Urinary bladder (tissue), 4 donors: ENCODE measurements around the gene RNF32. TPM values are rescaled to one million over a fixed set of nuclear protein-coding genes. Genes with fewer than 3 reads are reported as not detected.
"Not testable (repeated sequence)": the region's sequence is repeated elsewhere in the genome, so short reads cannot be mapped to it uniquely, and the experiment has no call there.

ENCODE experiments used
- DNase-seq: peaks from one replicate; pipeline ENCODE4 v3.0.0-alpha.2; 2015; ENCODE audit errors: extremely low spot score
- H3K27ac ChIP-seq: one replicate; pipeline ENCODE4 v1.5.1; 2013; ENCODE audit warnings: low read depth, mild to moderate bottlenecking, moderate library complexity
- H3K36me3 ChIP-seq: one replicate; pipeline ENCODE4 v1.6.1; 2013; ENCODE audit warnings: mild to moderate bottlenecking, moderate library complexity; ENCODE audit not compliant: insufficient read depth
- H3K4me1 ChIP-seq: one replicate; pipeline ENCODE4 v1.6.1; 2013; ENCODE audit warnings: mild to moderate bottlenecking, moderate library complexity; ENCODE audit not compliant: insufficient read depth
- H3K4me3 ChIP-seq: one replicate; pipeline ENCODE4 v1.5.1; 2013; ENCODE audit warnings: low read depth, low read length
- WGBS: extraction: QIAGEN DNeasy Blood & Tissue Kit; methylation state at CpG from one replicate; pipeline ENCODE4 v1.1.7; 2013; 5-methylcytosine and 5-hydroxymethylcytosine counted together
- polyA plus RNA-seq: library from polyadenylated mRNA; stranded (reverse); fragments of 200-250 nt; gene quantifications from one replicate; pipeline ENCODE4 v1.2.3, GENCODE V29; 2013
- total RNA-seq: library from RNA; depleted of rRNA; stranded (reverse); fragments of >200 nt; gene quantifications from one replicate; pipeline ENCODE4 v1.2.3, GENCODE V29; 2014
- donor health status: healthy with polysubstance abuse.
- donor health status: healthy.

Gene RNF32
- total and polyA plus RNA-seq, 2 donors, result 0.32 to 1.0 TPM

DNA sequence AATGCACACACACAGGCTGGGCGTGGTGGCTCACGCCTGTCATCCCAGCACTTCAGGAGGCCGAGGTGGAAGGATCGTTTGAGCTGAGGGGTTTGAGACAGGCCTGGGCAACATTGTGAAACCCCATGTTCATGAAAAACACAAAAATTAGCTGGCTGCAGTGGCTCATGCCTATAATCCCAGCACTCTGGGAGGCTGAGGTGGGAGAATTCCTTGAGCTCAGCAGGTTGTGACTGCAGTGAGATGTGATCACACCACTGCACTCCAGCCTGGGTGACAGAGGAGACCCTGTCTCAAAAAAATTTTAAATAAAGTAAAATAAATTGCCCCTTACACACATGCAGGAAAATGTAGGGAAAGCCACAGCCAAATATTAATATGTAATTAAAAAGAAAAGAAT is 44.1 kb downstream of the RNF32 start:
- H3K4me1 ChIP-seq, result no peaks in the 10 kb centered on the region
- 84% methylated on average over 4 of the region's 4 CpGs for WGBS
- H3K36me3 ChIP-seq, result no peaks in the 10 kb centered on the region
- H3K4me3 ChIP-seq, result no peak overlapping the region
- H3K27ac ChIP-seq, result no peak overlapping the region
- DNase-seq, result no peak

GRCh38 chr7:156691764-156692163 is 51.2 kb downstream of the RNF32 start:
- no peak for DNase-seq
- Histone ChIP-seq H3K4me1 (no peaks in the 10 kb centered on the region), H3K4me3 (no peak overlapping the region), H3K27ac (no peak overlapping the region), H3K36me3 (no peaks in the 10 kb centered on the region)
- WGBS, result 85% methylated on average over 5 of the region's 5 CpGs

GRCh38 chr7:156692849-156693248 is 52.3 kb downstream of the RNF32 start:
- no peak for DNase-seq
- Histone ChIP-seq H3K36me3 (no peaks in the 10 kb centered on the region), H3K27ac (no peak overlapping the region), H3K4me3 (no peak overlapping the region), H3K4me1 (no peaks in the 10 kb centered on the region)
- WGBS, result 92% methylated on average over 1 of the region's 1 CpG

DNA sequence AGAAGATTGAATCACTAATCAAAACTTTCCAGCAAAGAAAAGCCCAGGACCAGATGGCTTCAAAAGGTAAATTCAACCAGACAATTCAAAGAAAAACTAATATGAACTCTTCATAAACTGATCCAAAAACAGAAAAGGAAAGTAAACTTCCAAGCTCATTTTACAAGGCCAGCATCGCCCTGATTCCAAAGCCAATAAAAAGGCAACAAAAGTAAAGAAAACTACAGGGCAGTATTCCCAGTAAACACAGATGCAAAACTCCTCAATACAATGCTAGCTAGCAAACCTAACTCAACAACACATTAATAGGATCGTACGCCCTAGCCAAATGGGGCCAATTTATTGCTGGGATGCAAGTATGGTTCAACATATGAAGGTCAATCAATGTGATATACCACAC is 53.1 kb downstream of the RNF32 start:
- H3K36me3 ChIP-seq, result no peaks in the 10 kb centered on the region
- H3K4me1 ChIP-seq, result no peaks in the 10 kb centered on the region
- no peak overlapping the region for H3K27ac ChIP-seq
- H3K4me3 ChIP-seq, result no peak overlapping the region
- WGBS, result 65% methylated on average over 3 of the region's 3 CpGs
- DNase-seq, result no peak

GRCh38 chr7:156697283-156697682 is 56.7 kb downstream of the RNF32 start:
- not testable (repeated sequence) for H3K4me3 ChIP-seq, H3K36me3 ChIP-seq, DNase-seq, H3K4me1 ChIP-seq, H3K27ac ChIP-seq
- WGBS, result 96% methylated on average over 9 of the region's 9 CpGs

- not testable (repeated sequence) for DNase-seq, H3K4me3 ChIP-seq, H3K36me3 ChIP-seq, H3K4me1 ChIP-seq, H3K27ac ChIP-seq
- 99% methylated on average over 4 of the region's 4 CpGs for WGBS
Observed at GRCh38 chr7:156698512-156698911, 57.9 kb downstream of the RNF32 start.

- H3K4me3 ChIP-seq, H3K27ac ChIP-seq, H3K36me3 ChIP-seq, DNase-seq, H3K4me1 ChIP-seq: not testable (repeated sequence)
- WGBS, result 94% methylated on average over 1 of the region's 1 CpG
Observed at GRCh38 chr7:156701787-156702186, 61.2 kb downstream of the RNF32 start.

- Histone ChIP-seq H3K27ac (no peak overlapping the region), H3K4me1 (no peaks in the 10 kb centered on the region), H3K4me3 (no peak overlapping the region), H3K36me3 (no peaks in the 10 kb centered on the region)
- DNase-seq, result no peak
Observed at GRCh38 chr7:156702399-156702798, 61.8 kb downstream of the RNF32 start.

DNA sequence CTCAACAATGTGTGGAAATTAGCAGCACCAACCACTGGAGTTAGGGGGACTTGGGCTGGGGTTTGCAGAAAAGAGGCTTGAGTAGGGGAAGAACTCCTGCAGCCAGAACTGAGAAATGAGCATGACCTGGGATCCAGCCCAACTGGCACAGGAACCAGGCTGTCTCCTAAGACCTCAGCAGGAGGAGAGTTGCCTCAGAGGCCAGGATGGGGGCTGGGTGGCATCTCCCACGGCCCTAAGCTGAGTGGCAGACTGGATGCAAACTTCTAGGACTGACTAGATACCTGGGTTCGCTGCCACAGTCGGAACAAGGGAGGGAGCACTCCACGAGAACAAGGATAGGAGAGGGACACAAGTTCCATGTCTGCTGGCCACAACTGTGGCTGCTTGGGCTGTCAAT is 62.6 kb downstream of the RNF32 start:
- H3K27ac ChIP-seq, result no peak overlapping the region
- no peak overlapping the region for H3K4me3 ChIP-seq
- H3K4me1 ChIP-seq, result no peaks in the 10 kb centered on the region
- WGBS, result 84% methylated on average over 4 of the region's 4 CpGs
- no peaks in the 10 kb centered on the region for H3K36me3 ChIP-seq
- no peak for DNase-seq

DNA sequence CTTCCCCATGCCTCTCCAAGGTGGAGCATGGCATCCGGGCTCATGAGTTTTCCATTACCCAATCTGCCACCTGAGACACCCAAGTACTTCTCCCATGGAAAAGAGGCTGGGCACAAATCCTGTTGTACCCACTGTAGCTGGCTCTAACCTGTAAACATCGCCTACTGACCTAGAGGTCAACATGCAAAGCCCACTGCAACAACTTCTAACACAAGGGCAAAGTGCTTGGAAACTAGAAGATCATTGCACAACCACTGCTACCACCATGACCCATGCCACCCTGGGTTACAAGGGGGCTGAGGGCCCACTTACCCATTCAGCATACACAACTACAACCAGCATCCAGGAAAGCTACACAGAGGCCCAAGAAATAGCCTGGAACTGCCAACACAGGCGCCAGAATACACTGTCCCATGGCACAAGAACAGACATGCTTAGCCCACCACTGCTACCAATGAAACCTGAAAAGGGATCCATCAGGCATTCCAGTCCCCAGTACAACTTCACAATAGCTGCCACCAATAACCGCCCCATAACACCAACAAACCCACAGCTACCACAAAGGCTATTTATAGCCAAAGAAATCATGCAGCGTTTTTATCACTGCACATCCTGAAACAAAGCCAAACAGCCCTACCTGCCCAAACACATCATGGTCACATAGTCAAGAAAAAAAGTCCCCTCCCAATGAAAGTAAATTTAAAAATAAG is 63.4 kb downstream of the RNF32 start:
- Histone ChIP-seq H3K27ac (no peak overlapping the region), H3K4me1 (no peaks in the 10 kb centered on the region), H3K4me3 (no peak overlapping the region), H3K36me3 (no peaks in the 10 kb centered on the region)
- WGBS, result 76% methylated on average over 5 of the region's 5 CpGs
- DNase-seq, result peak; percentile 15

- WGBS, result 83% methylated on average over 4 of the region's 4 CpGs
Observed at GRCh38 chr7:156722043-156722826, 81.7 kb downstream of the RNF32 start.

GRCh38 chr7:156725073-156725472 is 84.5 kb downstream of the RNF32 start:
- no peak overlapping the region for H3K27ac ChIP-seq
- peaks cover 1% of the 10 kb centered on the region for H3K4me1 ChIP-seq
- DNase-seq, result no peak
- no peaks in the 10 kb centered on the region for H3K36me3 ChIP-seq
- WGBS, result 65% methylated on average over 5 of the region's 5 CpGs
- no peak overlapping the region for H3K4me3 ChIP-seq

More at GRCh38 chr7:156722043-156722826, 81.7 kb downstream of the RNF32 start:
- no peak for DNase-seq
- Histone ChIP-seq H3K36me3 (no peaks in the 10 kb centered on the region), H3K4me1 (peaks cover 1% of the 10 kb centered on the region), H3K27ac (no peak overlapping the region), H3K4me3 (no peak overlapping the region)

DNA sequence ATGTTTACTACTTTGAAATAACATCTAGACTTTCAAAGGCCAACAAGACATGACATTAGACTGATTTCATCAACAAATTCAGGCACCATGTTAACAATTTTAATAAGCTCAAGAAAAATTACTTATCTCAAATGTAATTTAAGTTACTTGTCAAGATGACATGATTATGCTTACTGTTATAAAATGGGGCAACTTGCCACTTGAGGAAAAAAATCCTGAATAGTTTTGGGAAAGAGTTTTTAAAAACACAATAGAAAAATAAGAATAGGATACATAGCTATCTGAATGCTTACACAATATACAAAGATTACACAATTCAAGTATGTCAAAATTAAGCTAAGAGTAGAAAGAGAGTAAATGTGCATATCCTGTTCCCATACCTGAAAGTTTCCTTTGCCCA is 85.4 kb downstream of the RNF32 start:
- H3K27ac ChIP-seq, result no peak overlapping the region
- H3K4me3 ChIP-seq, result no peak overlapping the region
- H3K36me3 ChIP-seq, result no peaks in the 10 kb centered on the region
- no peak for DNase-seq
- H3K4me1 ChIP-seq, result peaks cover 1% of the 10 kb centered on the region
